Measurements from ENCODE around the gene BET1. TPM values are rescaled to one million over a fixed set of nuclear protein-coding genes. Genes with fewer than 3 reads are reported as not detected.
A peak's percentile ranks its signal among the peaks of the same experiment; 100 is the strongest.
"Not testable (repeated sequence)": the region's sequence is repeated elsewhere in the genome, so short reads cannot be mapped to it uniquely, and the experiment has no call there.

The BET1 gene
- total RNA-seq, 1 donor: 20.6 TPM

DNA sequence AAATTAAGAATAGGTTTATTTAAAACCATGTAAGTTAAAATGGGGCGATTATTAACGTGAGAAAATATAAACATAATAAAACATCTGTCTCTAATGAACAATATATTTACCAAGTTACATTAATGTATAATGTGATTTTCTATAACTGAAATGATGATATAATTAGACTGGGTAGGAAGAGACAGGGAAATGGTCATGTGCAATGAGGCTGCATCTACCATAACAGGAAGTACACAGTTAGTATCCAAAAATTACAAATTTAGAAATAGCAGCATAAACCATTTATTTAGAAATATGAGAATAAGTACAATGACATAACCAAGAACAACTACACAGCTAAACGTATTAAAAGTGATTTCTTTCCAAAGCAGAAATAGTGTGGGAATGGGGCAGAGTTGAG lies 25.8 kb upstream of the BET1 start:
- Histone ChIP-seq H2AFZ (ENCODE audit: low read length) (no peak overlapping the region), H3K27me3 (ENCODE audit: insufficient read depth, low read length) (peaks cover 15% of the 10 kb centered on the region), H3K36me3 (ENCODE audit: insufficient read depth, low read length) (no peaks in the 10 kb centered on the region), H3K9me3 (ENCODE audit: low read depth, low read length) (no peaks in the 10 kb centered on the region), H3K4me3 (ENCODE audit: insufficient read depth, low read length) (no peak overlapping the region), H3K27ac (ENCODE audit: low read depth, low read length) (no peak overlapping the region), H3K4me1 (ENCODE audit: insufficient read depth, low read length) (peaks cover 15% of the 10 kb centered on the region), H3K4me2 (ENCODE audit: insufficient read depth, low read length) (no peak overlapping the region), H3K79me2 (ENCODE audit: insufficient read depth, low read length) (no peaks in the 10 kb centered on the region), H4K20me1 (ENCODE audit: insufficient read depth, low read length) (no peaks in the 10 kb centered on the region)
- TF ChIP-seq, protein P1, sequence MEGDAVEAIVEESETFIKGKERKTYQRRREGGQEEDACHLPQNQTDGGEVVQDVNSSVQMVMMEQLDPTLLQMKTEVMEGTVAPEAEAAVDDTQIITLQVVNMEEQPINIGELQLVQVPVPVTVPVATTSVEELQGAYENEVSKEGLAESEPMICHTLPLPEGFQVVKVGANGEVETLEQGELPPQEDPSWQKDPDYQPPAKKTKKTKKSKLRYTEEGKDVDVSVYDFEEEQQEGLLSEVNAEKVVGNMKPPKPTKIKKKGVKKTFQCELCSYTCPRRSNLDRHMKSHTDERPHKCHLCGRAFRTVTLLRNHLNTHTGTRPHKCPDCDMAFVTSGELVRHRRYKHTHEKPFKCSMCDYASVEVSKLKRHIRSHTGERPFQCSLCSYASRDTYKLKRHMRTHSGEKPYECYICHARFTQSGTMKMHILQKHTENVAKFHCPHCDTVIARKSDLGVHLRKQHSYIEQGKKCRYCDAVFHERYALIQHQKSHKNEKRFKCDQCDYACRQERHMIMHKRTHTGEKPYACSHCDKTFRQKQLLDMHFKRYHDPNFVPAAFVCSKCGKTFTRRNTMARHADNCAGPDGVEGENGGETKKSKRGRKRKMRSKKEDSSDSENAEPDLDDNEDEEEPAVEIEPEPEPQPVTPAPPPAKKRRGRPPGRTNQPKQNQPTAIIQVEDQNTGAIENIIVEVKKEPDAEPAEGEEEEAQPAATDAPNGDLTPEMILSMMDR (IDR thresholded peaks at IDR 0.05; ENCODE audit: extremely low read depth, low read depth, low read length): no peak
- DNase-seq (ENCODE audit: insufficient read length, low spot score, missing footprints): no peak

DNA sequence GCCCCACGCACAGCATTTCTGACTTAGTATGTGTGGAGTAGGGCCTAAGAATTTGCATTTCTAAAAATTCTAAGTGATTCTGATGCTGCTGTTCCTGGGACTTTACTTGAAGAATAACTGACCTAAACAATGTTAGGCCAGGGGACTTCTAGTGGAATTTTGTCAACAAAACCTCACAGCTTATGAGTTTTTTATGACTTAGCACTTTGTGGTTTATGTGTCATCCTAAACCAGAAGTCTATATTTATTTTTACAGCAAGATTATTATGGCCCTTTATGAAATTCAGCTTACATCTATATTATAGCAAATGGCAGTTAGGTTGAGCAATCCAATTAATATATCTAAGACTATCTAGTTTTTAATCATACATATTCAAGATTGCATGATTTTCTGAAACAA lies 24.6 kb upstream of the BET1 start:
- Histone ChIP-seq H3K27me3 (ENCODE audit: insufficient read depth, low read length) (peaks cover 13% of the 10 kb centered on the region), H3K79me2 (ENCODE audit: insufficient read depth, low read length) (no peaks in the 10 kb centered on the region), H4K20me1 (ENCODE audit: insufficient read depth, low read length) (no peaks in the 10 kb centered on the region), H3K36me3 (ENCODE audit: insufficient read depth, low read length) (no peaks in the 10 kb centered on the region), H3K27ac (ENCODE audit: low read depth, low read length) (no peak overlapping the region), H2AFZ (ENCODE audit: low read length) (no peak overlapping the region), H3K9me3 (ENCODE audit: low read depth, low read length) (no peaks in the 10 kb centered on the region), H3K4me1 (ENCODE audit: insufficient read depth, low read length) (peaks cover 15% of the 10 kb centered on the region), H3K4me3 (ENCODE audit: insufficient read depth, low read length) (no peak overlapping the region), H3K4me2 (ENCODE audit: insufficient read depth, low read length) (peak overlapping the region; percentile 0)
- DNase-seq (ENCODE audit: insufficient read length, low spot score, missing footprints): no peak
- TF ChIP-seq, protein P1 (IDR thresholded peaks at IDR 0.05; ENCODE audit: extremely low read depth, low read depth, low read length): no peak

DNA sequence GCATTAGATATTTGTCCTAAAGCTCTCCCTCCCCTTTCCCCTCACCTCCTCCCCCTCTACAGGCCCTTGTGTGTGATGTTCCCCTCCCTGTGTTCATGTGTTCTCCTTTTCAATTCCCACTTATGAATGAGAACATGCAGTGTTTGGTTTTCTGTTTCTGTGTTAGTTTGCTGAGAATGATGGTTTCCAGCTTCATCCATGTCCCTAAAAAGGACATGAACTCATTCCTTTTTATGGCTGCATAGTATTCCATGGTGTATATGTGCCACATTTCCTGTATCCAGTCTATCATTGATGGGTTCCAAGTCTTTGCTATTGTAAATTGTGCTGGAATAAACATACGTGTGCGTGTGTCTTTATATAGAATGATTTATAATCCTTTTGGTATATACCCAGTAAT lies 22.5 kb upstream of the BET1 start:
- H4K20me1 ChIP-seq (ENCODE audit: insufficient read depth, low read length); H3K27ac ChIP-seq (ENCODE audit: low read depth, low read length); H3K79me2 ChIP-seq (ENCODE audit: insufficient read depth, low read length); H3K27me3 ChIP-seq (ENCODE audit: insufficient read depth, low read length); H2AFZ ChIP-seq (ENCODE audit: low read length); H3K9me3 ChIP-seq (ENCODE audit: low read depth, low read length); DNase-seq (ENCODE audit: insufficient read length, low spot score, missing footprints); H3K36me3 ChIP-seq (ENCODE audit: insufficient read depth, low read length); H3K4me2 ChIP-seq (ENCODE audit: insufficient read depth, low read length); H3K4me3 ChIP-seq (ENCODE audit: insufficient read depth, low read length): not testable (repeated sequence)
- peaks cover 15% of the 10 kb centered on the region for H3K4me1 ChIP-seq (ENCODE audit: insufficient read depth, low read length)

DNA sequence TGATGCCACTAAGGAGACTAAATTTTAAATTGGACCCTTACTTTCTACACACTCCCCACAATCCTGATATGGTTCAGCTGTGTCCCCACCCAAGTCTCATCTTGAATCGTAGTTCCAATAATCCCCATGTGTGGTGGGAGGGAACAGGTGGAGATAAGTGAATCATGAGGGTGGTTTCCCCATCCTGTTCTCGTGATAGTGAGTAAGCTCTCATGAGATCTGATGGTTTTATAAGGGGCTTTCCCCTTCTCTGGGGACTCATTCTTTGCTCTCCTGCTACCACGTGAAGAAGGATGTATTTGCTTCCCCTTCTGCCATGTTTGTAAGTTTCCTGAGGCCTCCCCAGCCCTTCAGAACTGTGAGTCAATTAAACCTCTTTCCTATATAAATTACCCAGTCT lies 18.4 kb upstream of the BET1 start:
- no peak overlapping the region for H3K4me2 ChIP-seq (ENCODE audit: insufficient read depth, low read length)
- no peak overlapping the region for H3K27ac ChIP-seq (ENCODE audit: low read depth, low read length)
- H3K4me1 ChIP-seq (ENCODE audit: insufficient read depth, low read length): no peaks in the 10 kb centered on the region
- TF ChIP-seq, protein P1 (IDR thresholded peaks at IDR 0.05; ENCODE audit: extremely low read depth, low read depth, low read length): no peak
- H3K9me3 ChIP-seq (ENCODE audit: low read depth, low read length): no peaks in the 10 kb centered on the region
- H4K20me1 ChIP-seq (ENCODE audit: insufficient read depth, low read length): no peaks in the 10 kb centered on the region
- peak overlapping the region; percentile 25 for H2AFZ ChIP-seq (ENCODE audit: low read length)
- no peaks in the 10 kb centered on the region for H3K36me3 ChIP-seq (ENCODE audit: insufficient read depth, low read length)
- no peak for DNase-seq (ENCODE audit: insufficient read length, low spot score, missing footprints)
- H3K79me2 ChIP-seq (ENCODE audit: insufficient read depth, low read length): no peaks in the 10 kb centered on the region
- H3K27me3 ChIP-seq (ENCODE audit: insufficient read depth, low read length): no peaks in the 10 kb centered on the region
- H3K4me3 ChIP-seq (ENCODE audit: insufficient read depth, low read length): no peak overlapping the region

Measured in osteoblast (primary cell).